Measurements from ENCODE around the gene CNKSR3. TPM values are rescaled to one million over a fixed set of nuclear protein-coding genes. Genes with fewer than 3 reads are reported as not detected.

Gene CNKSR3
- total and polyA plus RNA-seq, 4 experiments from 2014 or later: not detected

DNA sequence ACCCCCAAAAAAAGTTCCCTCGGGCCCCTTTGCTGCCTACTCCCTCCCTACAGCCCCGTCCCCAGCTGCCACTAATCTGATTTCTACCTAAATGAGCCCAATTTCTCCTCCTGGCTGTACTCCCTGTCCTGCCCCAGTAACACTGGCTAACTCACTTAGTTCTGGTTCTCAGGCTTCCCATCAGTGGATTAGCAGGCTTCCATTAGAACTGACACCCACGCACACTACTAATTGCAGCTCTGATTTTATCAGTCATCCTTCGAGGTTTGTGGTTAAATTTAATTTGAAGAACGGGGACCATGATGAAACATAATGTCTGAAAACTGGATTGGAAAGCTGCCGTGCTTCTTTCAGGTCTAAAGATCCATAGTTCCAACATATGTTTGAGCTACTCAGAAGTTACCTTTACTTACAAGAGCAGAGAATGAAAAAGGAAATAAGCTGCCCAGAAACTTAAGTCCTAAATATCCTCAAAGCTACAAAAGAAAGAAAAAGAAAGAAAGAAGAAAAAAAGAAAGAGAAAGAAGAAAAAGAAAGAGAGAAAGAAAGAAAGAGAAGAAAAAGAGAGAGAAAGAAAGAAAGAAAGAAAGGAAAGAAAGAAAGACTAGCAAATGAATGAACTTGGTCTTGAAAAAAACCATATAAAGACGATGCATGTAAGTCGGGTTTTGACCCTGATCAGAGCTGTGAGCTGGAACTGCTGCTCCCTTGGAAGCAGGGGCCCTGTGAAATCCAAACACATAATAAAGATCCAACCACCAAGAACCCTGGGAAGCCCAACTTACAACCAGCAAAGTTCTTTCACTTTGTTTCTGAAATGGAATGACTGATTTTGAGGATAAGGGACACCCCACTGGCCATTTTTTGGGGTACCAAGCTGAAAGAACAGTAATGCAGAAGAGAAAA is 51.7 kb downstream of the CNKSR3 start:
- no peaks in the 10 kb centered on the region for H3K27me3 ChIP-seq (ENCODE audit: insufficient read depth, low read length)
- DNase-seq: no peak
- intact Hi-C loops (cut with micrococcal nuclease): no loop called here
- no peaks in the 10 kb centered on the region for H3K36me3 ChIP-seq (ENCODE audit: insufficient read depth, low read length)
- no peaks in the 10 kb centered on the region for H3K9me3 ChIP-seq (ENCODE audit: control insufficient read depth in 1 of 2, low read length in 2 of 2)
- H3K27me3 Mint-ChIP-seq: peaks cover 3 to 9% of the 10 kb centered on the region in 2 donors
- ChIA-PET CTCF (ENCODE audit: partially characterized antibody) (interaction anchor here (1.0 kb wide), 1 partner anchor 11 kb away, joined by 3 read pairs; no protein-coding TSS in a partner anchor), POLR2A (ENCODE audit: partially characterized antibody) (no interaction called here)
- H3K27ac Mint-ChIP-seq: peak overlapping the region in 1 of 7 donors; percentile 9
- no peaks in the 10 kb centered on the region for H3K4me1 ChIP-seq (ENCODE audit: insufficient read depth, low read length)
- H3K4me3 ChIP-seq (ENCODE audit: low read length in 2 of 2): no peak overlapping the region
- peak overlapping the region in 1 of 8 donors; percentile 18 for H3K4me3 Mint-ChIP-seq
- no peaks in the 10 kb centered on the region for H3K36me3 Mint-ChIP-seq
- H3K4me1 Mint-ChIP-seq: peaks cover 4 to 7% (median 5%) of the 10 kb centered on the region in 4 donors
- H3K9me3 Mint-ChIP-seq: peaks cover 0 to 2% (median 0%) of the 10 kb centered on the region in 8 donors
- H3K27ac ChIP-seq (ENCODE audit: low read depth, low read length): no peak overlapping the region

DNA sequence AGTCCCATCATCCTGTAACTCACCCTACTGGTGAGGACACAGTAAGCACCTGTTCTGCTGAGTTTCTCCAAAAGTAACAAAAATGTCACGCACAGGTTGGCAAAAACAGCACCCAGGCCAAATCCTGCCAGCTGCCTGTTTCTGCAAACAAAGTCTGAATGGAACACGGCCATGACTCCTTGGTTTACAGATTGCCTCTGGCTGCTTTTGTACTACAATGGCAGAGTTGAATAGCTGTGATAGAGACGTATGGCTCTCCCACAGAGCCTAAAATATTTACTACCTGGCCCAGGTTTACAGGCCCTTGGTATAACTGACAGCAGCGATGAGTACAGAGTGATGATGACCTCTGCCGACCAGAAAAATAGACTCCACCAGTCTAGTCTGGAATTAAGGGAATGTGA is 52.6 kb downstream of the CNKSR3 start:
- no peak overlapping the region for H3K4me3 Mint-ChIP-seq
- no peak for DNase-seq
- peaks cover 3 to 8% of the 10 kb centered on the region in 2 donors for H3K27me3 Mint-ChIP-seq
- Histone ChIP-seq H3K27me3 (ENCODE audit: insufficient read depth, low read length) (no peaks in the 10 kb centered on the region), H3K27ac (ENCODE audit: low read depth, low read length) (no peak overlapping the region), H3K4me1 (ENCODE audit: insufficient read depth, low read length) (no peaks in the 10 kb centered on the region), H3K9me3 (ENCODE audit: control insufficient read depth in 1 of 2, low read length in 2 of 2) (no peaks in the 10 kb centered on the region), H3K4me3 (ENCODE audit: low read length in 2 of 2) (no peak overlapping the region), H3K36me3 (ENCODE audit: insufficient read depth, low read length) (no peaks in the 10 kb centered on the region)
- POLR2A ChIA-PET (ENCODE audit: partially characterized antibody): no interaction called here
- H3K4me1 Mint-ChIP-seq: peaks cover 4 to 7% (median 5%) of the 10 kb centered on the region in 4 donors
- CTCF ChIA-PET (ENCODE audit: partially characterized antibody): no interaction called here
- H3K27ac Mint-ChIP-seq: no peak overlapping the region
- H3K9me3 Mint-ChIP-seq: peaks cover 0 to 2% (median 0%) of the 10 kb centered on the region in 8 donors
- intact Hi-C loops (cut with micrococcal nuclease): no loop called here
- no peaks in the 10 kb centered on the region for H3K36me3 Mint-ChIP-seq

DNA sequence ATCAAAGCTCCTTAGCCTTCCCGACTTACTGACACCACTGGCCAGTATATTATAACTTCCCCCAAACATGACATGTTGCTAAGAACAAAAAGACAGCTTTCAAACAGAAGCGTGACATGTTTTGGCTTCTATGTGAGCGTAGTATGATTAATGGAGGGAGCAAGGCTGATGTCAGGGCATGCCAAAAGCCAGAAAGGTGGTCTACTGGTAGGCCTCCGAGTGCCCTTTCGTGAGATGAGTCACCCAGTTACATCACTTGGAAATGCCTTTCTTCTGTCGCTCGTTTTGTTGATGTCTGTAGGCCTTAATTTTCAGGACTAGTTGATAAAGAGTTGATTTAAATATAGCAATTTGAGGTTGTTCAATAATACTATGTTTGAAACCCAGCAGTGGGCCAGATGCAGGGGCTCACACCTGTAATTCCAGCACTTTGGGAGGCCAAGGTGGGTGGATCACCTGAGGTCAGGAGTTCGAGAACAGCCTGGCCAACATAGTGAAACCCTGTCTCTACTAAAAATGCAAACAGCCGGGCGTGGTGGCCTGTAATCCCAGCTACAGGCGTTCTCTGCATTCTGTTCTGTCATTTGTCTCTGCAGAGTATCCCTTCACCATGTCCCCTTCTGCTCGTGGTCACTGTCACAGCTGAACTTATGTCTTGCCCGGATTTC is 53.3 kb downstream of the CNKSR3 start:
- Mint-ChIP-seq H3K4me3 (no peak overlapping the region), H3K4me1 (peaks cover 4 to 7% (median 5%) of the 10 kb centered on the region in 4 donors), H3K27ac (no peak overlapping the region), H3K9me3 (peaks cover 0 to 2% (median 0%) of the 10 kb centered on the region in 8 donors), H3K27me3 (peaks cover 3 to 8% of the 10 kb centered on the region in 2 donors), H3K36me3 (no peaks in the 10 kb centered on the region)
- no peak overlapping the region for H3K27ac ChIP-seq (ENCODE audit: low read depth, low read length)
- intact Hi-C loops (cut with micrococcal nuclease): no loop called here
- DNase-seq: no peak
- no peaks in the 10 kb centered on the region for H3K4me1 ChIP-seq (ENCODE audit: insufficient read depth, low read length)
- no peaks in the 10 kb centered on the region for H3K27me3 ChIP-seq (ENCODE audit: insufficient read depth, low read length)
- no peaks in the 10 kb centered on the region for H3K36me3 ChIP-seq (ENCODE audit: insufficient read depth, low read length)
- H3K4me3 ChIP-seq (ENCODE audit: low read length in 2 of 2): no peak overlapping the region
- POLR2A ChIA-PET (ENCODE audit: partially characterized antibody): no interaction called here
- CTCF ChIA-PET (ENCODE audit: partially characterized antibody): no interaction called here
- H3K9me3 ChIP-seq (ENCODE audit: control insufficient read depth in 1 of 2, low read length in 2 of 2): no peaks in the 10 kb centered on the region

DNA sequence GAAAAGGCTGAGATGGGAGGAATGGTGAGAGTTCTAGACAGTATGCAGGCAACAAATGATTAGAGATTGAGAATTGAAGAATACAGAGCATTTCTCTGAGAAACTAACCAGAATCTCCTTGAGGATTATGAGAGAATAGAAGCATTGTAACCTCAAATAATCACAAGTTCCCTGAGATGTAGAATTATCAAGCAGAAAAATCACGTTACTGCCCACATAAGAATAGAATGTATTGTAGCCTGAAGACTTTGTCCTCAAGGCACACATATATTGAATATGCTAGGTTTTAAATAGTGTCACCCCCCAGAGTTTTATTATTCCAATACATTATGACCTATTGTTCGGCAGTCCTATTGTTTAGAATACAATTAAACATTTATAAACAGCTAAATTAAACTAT is 57.2 kb downstream of the CNKSR3 start:
- no peak for DNase-seq
- H3K27me3 Mint-ChIP-seq: peaks cover 3 to 5% of the 10 kb centered on the region in 2 donors
- no peaks in the 10 kb centered on the region for H3K27me3 ChIP-seq (ENCODE audit: insufficient read depth, low read length)
- H3K4me1 Mint-ChIP-seq: peaks cover 0 to 2% (median 0%) of the 10 kb centered on the region in 4 donors
- CTCF ChIA-PET (ENCODE audit: partially characterized antibody): no interaction called here
- H3K4me1 ChIP-seq (ENCODE audit: insufficient read depth, low read length): no peaks in the 10 kb centered on the region
- H3K27ac Mint-ChIP-seq: no peak overlapping the region
- no peaks in the 10 kb centered on the region for H3K36me3 Mint-ChIP-seq
- H3K27ac ChIP-seq (ENCODE audit: low read depth, low read length): no peak overlapping the region
- no peak overlapping the region for H3K4me3 ChIP-seq (ENCODE audit: low read length in 2 of 2)
- no peaks in the 10 kb centered on the region for H3K36me3 ChIP-seq (ENCODE audit: insufficient read depth, low read length)
- H3K9me3 Mint-ChIP-seq: peaks cover 0 to 2% (median 0%) of the 10 kb centered on the region in 8 donors
- intact Hi-C loops (cut with micrococcal nuclease): no loop called here
- no peak overlapping the region for H3K4me3 Mint-ChIP-seq
- H3K9me3 ChIP-seq (ENCODE audit: control insufficient read depth in 1 of 2, low read length in 2 of 2): no peaks in the 10 kb centered on the region
- POLR2A ChIA-PET (ENCODE audit: partially characterized antibody): no interaction called here

DNA sequence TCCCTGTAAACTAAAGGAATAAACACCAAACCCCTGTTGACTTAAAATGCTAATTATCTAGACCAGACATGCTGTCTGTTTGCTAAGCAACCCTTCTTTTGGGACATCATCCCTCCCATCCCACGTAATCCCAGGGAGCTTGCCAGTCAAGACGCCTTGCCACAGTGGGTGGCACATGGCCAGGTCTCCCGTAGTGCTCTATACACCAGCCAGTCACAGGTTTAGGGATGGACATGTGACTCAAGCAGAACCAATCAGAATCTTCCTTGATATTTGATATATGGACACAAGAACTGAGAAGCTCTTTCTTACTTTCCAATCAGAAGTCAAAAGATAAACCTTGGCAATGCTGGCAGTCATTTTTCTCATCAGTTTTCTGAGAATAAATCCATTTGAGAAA is 60.0 kb downstream of the CNKSR3 start:
- Histone ChIP-seq H3K27ac (ENCODE audit: low read depth, low read length) (no peak overlapping the region), H3K27me3 (ENCODE audit: insufficient read depth, low read length) (no peaks in the 10 kb centered on the region), H3K4me1 (ENCODE audit: insufficient read depth, low read length) (no peaks in the 10 kb centered on the region), H3K36me3 (ENCODE audit: insufficient read depth, low read length) (no peaks in the 10 kb centered on the region), H3K9me3 (ENCODE audit: control insufficient read depth in 1 of 2, low read length in 2 of 2) (no peaks in the 10 kb centered on the region), H3K4me3 (ENCODE audit: low read length in 2 of 2) (no peak overlapping the region)
- intact Hi-C loops (cut with micrococcal nuclease): no loop called here
- peaks cover 0 to 2% (median 0%) of the 10 kb centered on the region in 4 donors for H3K4me1 Mint-ChIP-seq
- ChIA-PET CTCF (ENCODE audit: partially characterized antibody) (no interaction called here), POLR2A (ENCODE audit: partially characterized antibody) (no interaction called here)
- H3K4me3 Mint-ChIP-seq: no peak overlapping the region
- no peak overlapping the region for H3K27ac Mint-ChIP-seq
- H3K27me3 Mint-ChIP-seq: no peaks in the 10 kb centered on the region
- DNase-seq: no peak
- H3K9me3 Mint-ChIP-seq: no peaks in the 10 kb centered on the region
- no peaks in the 10 kb centered on the region for H3K36me3 Mint-ChIP-seq

DNA sequence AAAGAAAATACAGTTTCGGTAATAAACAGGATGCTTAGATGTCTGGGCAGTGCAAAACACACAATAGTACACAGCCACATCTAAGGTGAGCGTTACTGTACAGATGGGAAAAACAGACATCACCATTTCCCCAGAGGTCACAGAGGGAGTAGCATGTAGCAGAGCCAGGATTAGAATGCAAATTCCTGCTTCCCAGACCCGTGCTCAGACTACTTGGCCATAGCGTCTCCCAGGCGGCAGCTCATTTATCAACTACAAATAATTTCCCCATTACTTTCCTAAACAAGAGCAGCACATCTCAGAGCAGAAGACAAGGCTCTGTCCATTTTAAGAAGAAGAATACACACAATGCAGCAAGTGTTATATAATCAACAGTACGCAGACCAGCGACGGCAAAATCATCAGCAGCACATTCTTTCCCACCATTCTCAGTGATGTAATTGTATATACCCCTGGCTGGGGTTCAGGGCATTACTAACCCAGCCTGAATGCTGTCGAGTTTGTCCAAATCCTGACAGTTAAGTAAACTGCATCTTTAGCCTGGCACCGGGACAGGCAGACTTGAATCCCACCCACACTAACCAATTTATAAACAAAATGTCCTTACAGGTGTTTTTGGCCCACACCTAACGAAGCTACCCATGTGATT is 61.9 kb downstream of the CNKSR3 start:
- no peaks in the 10 kb centered on the region for H3K9me3 Mint-ChIP-seq
- intact Hi-C loops (cut with micrococcal nuclease): no loop called here
- POLR2A ChIA-PET (ENCODE audit: partially characterized antibody): interaction anchor here (0.6 kb wide), 1 partner anchor 13 kb away, joined by 3 read pairs; no protein-coding TSS in a partner anchor
- Histone ChIP-seq H3K27ac (ENCODE audit: low read depth, low read length) (no peak overlapping the region), H3K9me3 (ENCODE audit: control insufficient read depth in 1 of 2, low read length in 2 of 2) (no peaks in the 10 kb centered on the region), H3K4me1 (ENCODE audit: insufficient read depth, low read length) (no peaks in the 10 kb centered on the region), H3K36me3 (ENCODE audit: insufficient read depth, low read length) (no peaks in the 10 kb centered on the region), H3K27me3 (ENCODE audit: insufficient read depth, low read length) (no peaks in the 10 kb centered on the region), H3K4me3 (ENCODE audit: low read length in 2 of 2) (no peak overlapping the region)
- peaks cover 0 to 2% (median 0%) of the 10 kb centered on the region in 4 donors for H3K4me1 Mint-ChIP-seq
- no peaks in the 10 kb centered on the region for H3K36me3 Mint-ChIP-seq
- H3K4me3 Mint-ChIP-seq: no peak overlapping the region
- H3K27ac Mint-ChIP-seq: no peak overlapping the region
- peaks cover 0 to 2% of the 10 kb centered on the region in 2 donors for H3K27me3 Mint-ChIP-seq
- CTCF ChIA-PET (ENCODE audit: partially characterized antibody): no interaction called here
- no peak for DNase-seq

DNA sequence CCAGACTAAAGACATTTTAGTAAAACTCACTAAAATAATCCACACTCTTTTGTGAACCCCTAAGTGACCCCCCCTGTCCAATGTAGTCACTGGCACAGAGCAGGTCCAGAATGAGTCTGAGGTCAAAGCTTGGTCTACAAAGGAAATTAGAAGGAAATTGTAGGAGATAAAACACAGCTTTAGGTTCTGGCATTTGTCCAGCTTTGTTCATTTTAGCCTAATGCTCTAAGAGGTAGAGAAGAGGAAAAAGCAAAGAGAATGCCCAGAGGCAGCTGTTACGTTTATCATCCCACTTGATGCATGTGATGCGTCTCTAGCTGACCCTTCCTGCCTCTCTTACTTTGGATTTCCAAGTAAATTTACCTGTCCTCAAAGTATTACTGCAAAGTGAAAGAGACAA is 62.5 kb downstream of the CNKSR3 start:
- no peaks in the 10 kb centered on the region for H3K36me3 ChIP-seq (ENCODE audit: insufficient read depth, low read length)
- H3K4me3 ChIP-seq (ENCODE audit: low read length in 2 of 2): no peak overlapping the region
- no peak overlapping the region for H3K27ac Mint-ChIP-seq
- no peaks in the 10 kb centered on the region for H3K4me1 ChIP-seq (ENCODE audit: insufficient read depth, low read length)
- no peaks in the 10 kb centered on the region for H3K9me3 Mint-ChIP-seq
- peaks cover 0 to 2% of the 10 kb centered on the region in 2 donors for H3K27me3 Mint-ChIP-seq
- no peaks in the 10 kb centered on the region for H3K9me3 ChIP-seq (ENCODE audit: control insufficient read depth in 1 of 2, low read length in 2 of 2)
- no peak overlapping the region for H3K4me3 Mint-ChIP-seq
- no peak overlapping the region for H3K27ac ChIP-seq (ENCODE audit: low read depth, low read length)
- H3K27me3 ChIP-seq (ENCODE audit: insufficient read depth, low read length): no peaks in the 10 kb centered on the region
- DNase-seq: no peak
- intact Hi-C loops (cut with micrococcal nuclease): no loop called here
- no peaks in the 10 kb centered on the region for H3K36me3 Mint-ChIP-seq
- POLR2A ChIA-PET (ENCODE audit: partially characterized antibody): interaction anchor here (0.6 kb wide), 1 partner anchor 12 kb away, joined by 3 read pairs; no protein-coding TSS in a partner anchor
- H3K4me1 Mint-ChIP-seq: peaks cover 0 to 2% (median 0%) of the 10 kb centered on the region in 4 donors
- CTCF ChIA-PET (ENCODE audit: partially characterized antibody): interaction anchor here (0.9 kb wide), 1 partner anchor 11 kb away, joined by 3 read pairs; no protein-coding TSS in a partner anchor
